Stimulated activated CD4-positive, alpha-beta T cell treated with anti-CD3 and anti-CD28 coated beads, Interleukin-1b, Interleukin-23, amount 100 ng/mL, for 1 hour (primary cell): ENCODE measurements around the gene RASGRF1.
"Not testable (repeated sequence)": the region's sequence is repeated elsewhere in the genome, so short reads cannot be mapped to it uniquely, and the experiment has no call there.

Source experiments
- DNase-seq, 2 donors: peaks; one replicate each; pipeline ENCODE4 v3.0.0-alpha.2; 2020; ENCODE audit warnings: low read depth in 2 of 2

RASGRF1 gene

GRCh38 chr15:78930577-78931388 lies 159.8 kb downstream of the RASGRF1 start:
- no peak for DNase-seq

- DNase-seq, result no peak
These were observed 160.9 kb downstream of the RASGRF1 start for GRCh38 chr15:78929536-78930264.

GRCh38 chr15:78928616-78929093 lies 161.9 kb downstream of the RASGRF1 start:
- DNase-seq, result no peak

- not testable (repeated sequence) for DNase-seq
These were observed 162.4 kb downstream of the RASGRF1 start for GRCh38 chr15:78928176-78928575.

- no peak for DNase-seq
These were observed 163.3 kb downstream of the RASGRF1 start for GRCh38 chr15:78927077-78927790.

GRCh38 chr15:78925956-78926743 lies 164.4 kb downstream of the RASGRF1 start:
- no peak for DNase-seq

- no peak for DNase-seq
These were observed 165.4 kb downstream of the RASGRF1 start for GRCh38 chr15:78925076-78925624.

- DNase-seq, result no peak
These were observed 166.9 kb downstream of the RASGRF1 start for GRCh38 chr15:78923480-78924360.

GRCh38 chr15:78923015-78923414 lies 167.6 kb downstream of the RASGRF1 start:
- no peak for DNase-seq

- no peak for DNase-seq
These were observed 168.1 kb downstream of the RASGRF1 start for GRCh38 chr15:78922527-78922926.

- no peak for DNase-seq
These were observed 168.6 kb downstream of the RASGRF1 start for GRCh38 chr15:78921940-78922339.

- no peak for DNase-seq
These were observed 169.1 kb downstream of the RASGRF1 start for GRCh38 chr15:78921517-78921916.

GRCh38 chr15:78917888-78918287 lies 172.7 kb downstream of the RASGRF1 start:
- no peak for DNase-seq

GRCh38 chr15:78916088-78916487 lies 174.5 kb downstream of the RASGRF1 start:
- DNase-seq, result no peak

GRCh38 chr15:78915341-78916087 lies 175.1 kb downstream of the RASGRF1 start:
- no peak for DNase-seq

- DNase-seq, result no peak
These were observed 176.4 kb downstream of the RASGRF1 start for GRCh38 chr15:78914027-78914764.

- no peak for DNase-seq
These were observed 177.6 kb downstream of the RASGRF1 start for GRCh38 chr15:78913012-78913411.

- no peak for DNase-seq
These were observed 178.3 kb downstream of the RASGRF1 start for GRCh38 chr15:78912316-78912715.

- no peak for DNase-seq
These were observed 180.3 kb downstream of the RASGRF1 start for GRCh38 chr15:78910271-78910670.
